ENCODE measurements around the gene BRMS1. TPM values are rescaled to one million over a fixed set of nuclear protein-coding genes. Genes with fewer than 3 reads are reported as not detected.

BRMS1 gene
- total RNA-seq, 2 experiments from 2014 or later: 24.0 to 25.3 TPM

GRCh38 chr11:66339686-66340483 is 5.0 kb downstream of the BRMS1 start:
- Mint-ChIP-seq H3K27me3 (ENCODE audit: low read depth) (no peaks in the 10 kb centered on the region), H3K4me1 (ENCODE audit: low read depth) (peaks cover 39% of the 10 kb centered on the region), H3K27ac (no peak overlapping the region), H3K9me3 (no peaks in the 10 kb centered on the region), H3K4me3 (no peak overlapping the region), H3K36me3 (ENCODE audit: low read depth) (peaks cover 12% of the 10 kb centered on the region)
- no peak for DNase-seq
- CTCF ChIA-PET: interaction anchor here (1.4 kb wide), 1 partner anchor 28 kb away, joined by 5 read pairs; no protein-coding TSS in a partner anchor
- intact Hi-C loops (cut with micrococcal nuclease): no loop called here

GRCh38 chr11:66339162-66339675 is 5.7 kb downstream of the BRMS1 start:
- Mint-ChIP-seq H3K9me3 (no peaks in the 10 kb centered on the region), H3K27ac (peak overlapping the region; percentile 53), H3K4me3 (no peak overlapping the region), H3K27me3 (ENCODE audit: low read depth) (no peaks in the 10 kb centered on the region), H3K36me3 (ENCODE audit: low read depth) (peaks cover 12% of the 10 kb centered on the region), H3K4me1 (ENCODE audit: low read depth) (peaks cover 36% of the 10 kb centered on the region)
- peak; percentile 2 for DNase-seq
- intact Hi-C loops (cut with micrococcal nuclease): no loop called here
- CTCF ChIA-PET: interaction anchor here (1.4 kb wide), 1 partner anchor 28 kb away, joined by 5 read pairs; no protein-coding TSS in a partner anchor

- Mint-ChIP-seq H3K27ac (peak overlapping the region; percentile 53), H3K36me3 (ENCODE audit: low read depth) (peaks cover 12% of the 10 kb centered on the region), H3K4me1 (ENCODE audit: low read depth) (peaks cover 29% of the 10 kb centered on the region), H3K4me3 (no peak overlapping the region), H3K9me3 (no peaks in the 10 kb centered on the region), H3K27me3 (ENCODE audit: low read depth) (no peaks in the 10 kb centered on the region)
- intact Hi-C loops (cut with micrococcal nuclease): no loop called here
- CTCF ChIA-PET: interaction anchor here (1.1 to 1.7 kb wide), 2 partner anchors 26 to 57 kb away, joined by 3 to 9 read pairs; no protein-coding TSS in a partner anchor
- peak; percentile 2 for DNase-seq
Observed at GRCh38 chr11:66338276-66339161, 6.4 kb downstream of the BRMS1 start.

GRCh38 chr11:66337103-66337899 is 7.6 kb downstream of the BRMS1 start:
- H3K4me1 Mint-ChIP-seq (ENCODE audit: low read depth): peaks cover 20% of the 10 kb centered on the region
- intact Hi-C loops (cut with micrococcal nuclease): no loop called here
- peak overlapping the region; percentile 41 for H3K27ac Mint-ChIP-seq
- no peak for DNase-seq
- H3K9me3 Mint-ChIP-seq: no peaks in the 10 kb centered on the region
- no peaks in the 10 kb centered on the region for H3K27me3 Mint-ChIP-seq (ENCODE audit: low read depth)
- peak overlapping the region; percentile 82 for H3K4me3 Mint-ChIP-seq
- H3K36me3 Mint-ChIP-seq (ENCODE audit: low read depth): peaks cover 12% of the 10 kb centered on the region
- CTCF ChIA-PET: interaction anchor here (0.9 to 1.7 kb wide), 4 partner anchors 8 to 55 kb away, joined by 3 to 9 read pairs (median 4); partner anchors contain the start of gene BRMS1

GRCh38 chr11:66336234-66337102 is 8.4 kb downstream of the BRMS1 start, which contains the start of gene RIN1:
Gene RIN1 (minus strand): TSS chr11:66336434. CDS start chr11:66336402, 32 bp downstream.
- H3K36me3 Mint-ChIP-seq (ENCODE audit: low read depth): peaks cover 9% of the 10 kb centered on the region
- CTCF ChIA-PET: interaction anchor here (0.9 to 3.3 kb wide), 4 partner anchors 9 to 49 kb away, joined by 4 to 21 read pairs (median 9); partner anchors contain the start of gene BRMS1
- peak; percentile 64 for DNase-seq
- peak within 1 kb of the TSS; percentile 82 for H3K4me3 Mint-ChIP-seq
- H3K27ac Mint-ChIP-seq: peak within 1 kb of the TSS; percentile 63
- no peaks in the 10 kb centered on the region for H3K9me3 Mint-ChIP-seq
- peaks cover 20% of the 10 kb centered on the region for H3K4me1 Mint-ChIP-seq (ENCODE audit: low read depth)
- intact Hi-C loops (cut with micrococcal nuclease): loop anchor here (1.0 kb wide), 1 partner anchor 9 kb away; the partner anchor contains the start of gene BRMS1
- no peaks in the 10 kb centered on the region for H3K27me3 Mint-ChIP-seq (ENCODE audit: low read depth)

GRCh38 chr11:66335531-66336233 is 9.2 kb downstream of the BRMS1 start:
- H3K4me1 Mint-ChIP-seq (ENCODE audit: low read depth): peaks cover 20% of the 10 kb centered on the region
- peaks cover 7% of the 10 kb centered on the region for H3K36me3 Mint-ChIP-seq (ENCODE audit: low read depth)
- no peak for DNase-seq
- intact Hi-C loops (cut with micrococcal nuclease): loop anchor here (1.0 kb wide), 1 partner anchor 10 kb away; the partner anchor contains the start of gene BRMS1
- no peak overlapping the region for H3K27ac Mint-ChIP-seq
- peak overlapping the region; percentile 82 for H3K4me3 Mint-ChIP-seq
- CTCF ChIA-PET: interaction anchor here (0.9 to 3.3 kb wide), 5 partner anchors 9 to 80 kb away, joined by 3 to 21 read pairs (median 4); partner anchors contain the start of gene BRMS1
- no peaks in the 10 kb centered on the region for H3K9me3 Mint-ChIP-seq
- no peaks in the 10 kb centered on the region for H3K27me3 Mint-ChIP-seq (ENCODE audit: low read depth)

GRCh38 chr11:66334605-66335442 is 10.1 kb downstream of the BRMS1 start:
- peak overlapping the region; percentile 48 for H3K4me3 Mint-ChIP-seq
- no peaks in the 10 kb centered on the region for H3K27me3 Mint-ChIP-seq (ENCODE audit: low read depth)
- H3K36me3 Mint-ChIP-seq (ENCODE audit: low read depth): peaks cover 5% of the 10 kb centered on the region
- DNase-seq: no peak
- no peak overlapping the region for H3K27ac Mint-ChIP-seq
- CTCF ChIA-PET: interaction anchor here (1.2 to 3.3 kb wide), 3 partner anchors 23 to 79 kb away, joined by 3 to 21 read pairs (median 14); no protein-coding TSS in a partner anchor
- no peaks in the 10 kb centered on the region for H3K9me3 Mint-ChIP-seq
- peaks cover 20% of the 10 kb centered on the region for H3K4me1 Mint-ChIP-seq (ENCODE audit: low read depth)
- intact Hi-C loops (cut with micrococcal nuclease): no loop called here

GRCh38 chr11:66333896-66334604 is 10.9 kb downstream of the BRMS1 start:
- peak; percentile 0 for DNase-seq
- Mint-ChIP-seq H3K36me3 (ENCODE audit: low read depth) (peaks cover 4% of the 10 kb centered on the region), H3K27ac (no peak overlapping the region), H3K4me3 (no peak overlapping the region), H3K9me3 (no peaks in the 10 kb centered on the region), H3K4me1 (ENCODE audit: low read depth) (peaks cover 21% of the 10 kb centered on the region), H3K27me3 (ENCODE audit: low read depth) (no peaks in the 10 kb centered on the region)
- CTCF ChIA-PET: interaction anchor here (2.5 to 3.3 kb wide), 2 partner anchors 22 to 30 kb away, joined by 14 to 21 read pairs; no protein-coding TSS in a partner anchor
- intact Hi-C loops (cut with micrococcal nuclease): no loop called here

- Mint-ChIP-seq H3K9me3 (no peaks in the 10 kb centered on the region), H3K27ac (no peak overlapping the region), H3K27me3 (ENCODE audit: low read depth) (no peaks in the 10 kb centered on the region), H3K36me3 (ENCODE audit: low read depth) (no peaks in the 10 kb centered on the region), H3K4me1 (ENCODE audit: low read depth) (peaks cover 28% of the 10 kb centered on the region), H3K4me3 (no peak overlapping the region)
- intact Hi-C loops (cut with micrococcal nuclease): no loop called here
- CTCF ChIA-PET: interaction anchor here (3.3 kb wide), 1 partner anchor 22 kb away, joined by 21 read pairs; no protein-coding TSS in a partner anchor
- DNase-seq: peak; percentile 3
Observed at GRCh38 chr11:66333220-66333877, 11.6 kb downstream of the BRMS1 start.

Measured in activated naive CD4-positive, alpha-beta T cell treated with anti-CD3 and anti-CD28 coated beads for 36 hours (primary cell).